ENCODE data around the gene C21orf91. TPM values are rescaled to one million over a fixed set of nuclear protein-coding genes. Genes with fewer than 3 reads are reported as not detected.

Gene C21orf91
- total and polyA plus RNA-seq, 2 donors (not counting 3 experiments of a cell fraction or from before 2014, with no cell fraction given), result 1.3 to 4.2 TPM

GRCh38 chr21:17834639-17835354 lies 15.6 kb upstream of the C21orf91 start:
- Histone ChIP-seq H3K36me3 (ENCODE audit: control insufficient read depth in 2 of 2, extremely low read depth in 1 of 2, insufficient read depth in 2 of 2, low read length in 2 of 2) (no peaks in the 10 kb centered on the region), H3K4me2 (ENCODE audit: insufficient read depth, low read length) (no peak overlapping the region), H3K9me3 (replicated peaks; ENCODE audit: control insufficient read depth, insufficient read depth, low read length) (no peaks in the 10 kb centered on the region), H3K4me1 (ENCODE audit: control insufficient read depth, extremely low read depth, insufficient read depth, low read length) (no peaks in the 10 kb centered on the region), H3K27me3 (ENCODE audit: control insufficient read depth in 2 of 2, insufficient read depth in 2 of 2, low read length in 2 of 2) (peaks cover 0 to 3% of the 10 kb centered on the region in 2 experiments), H2AFZ (ENCODE audit: low read depth, low read length) (no peak overlapping the region), H3K27ac (ENCODE audit: insufficient read depth, low read depth, low read length) (no peak overlapping the region), H3K9ac (replicated peaks; ENCODE audit: extremely low read depth, insufficient read depth, low read length) (no peak overlapping the region), H4K20me1 (replicated peaks; ENCODE audit: control insufficient read depth, extremely low read depth, insufficient read depth, low read length) (no peaks in the 10 kb centered on the region), H3K4me3 (replicated peaks in 1 of 3; ENCODE audit: insufficient read depth in 1 of 3, low read depth in 1 of 3, low read length in 3 of 3) (no peak overlapping the region), H3K9me1 (replicated peaks; ENCODE audit: control insufficient read depth, extremely low read depth, insufficient read depth, low read length) (no peaks in the 10 kb centered on the region), H3K79me2 (ENCODE audit: control insufficient read depth, insufficient read depth, low read length) (no peaks in the 10 kb centered on the region)
- DNase-seq (ENCODE audit: low read depth, low spot score) (no peak), FAIRE-seq (no peak)
- TF ChIP-seq POLR2A (IDR thresholded peaks at IDR 0.05; ENCODE audit: low read depth, low read length), result no peak
- TF ChIP-seq EZH2 (IDR thresholded peaks at IDR 0.05; ENCODE audit: borderline replicate concordance, low read depth, low read length, severe bottlenecking), result no peak
- no peak for TF ChIP-seq POLR2AphosphoS5 (IDR thresholded peaks at IDR 0.05; ENCODE audit: insufficient read depth, low read depth, low read length)
- TF ChIP-seq JUN (IDR thresholded peaks at IDR 0.05; ENCODE audit: borderline replicate concordance, insufficient read depth, insufficient read length, low read depth), result no peak
- TF ChIP-seq FOS (IDR thresholded peaks at IDR 0.05; ENCODE audit: borderline replicate concordance, insufficient read depth, low read length), result no peak
- no peak for TF ChIP-seq MYC (IDR thresholded peaks at IDR 0.05; ENCODE audit: low read depth, low read length)
- no peak for TF ChIP-seq CTCF (IDR thresholded peaks at IDR 0.05; ENCODE audit: extremely low read depth in 1 of 2, insufficient read depth in 1 of 2, low read depth in 1 of 2, low read length in 2 of 2)
- TF ChIP-seq MAX (IDR thresholded peaks at IDR 0.05; ENCODE audit: insufficient read depth, insufficient read length), result no peak
- TF ChIP-seq GATA2 (IDR thresholded peaks at IDR 0.05; ENCODE audit: insufficient read depth, insufficient read length, low read depth, low read length), result no peak
- POLR2A ChIA-PET, result no interaction called here
- CTCF ChIA-PET, result no interaction called here
- intact Hi-C loops (cut with micrococcal nuclease) (no loop called here), dilution Hi-C loops (cut with MboI; ENCODE audit: extremely low pct_ligation_motif_present, low sequenced_read_pairs) (no loop called here)
- no TSS peak for BruUV-seq (replicated peaks)
